ENCODE data around the gene ADGRL3. TPM values are rescaled to one million over a fixed set of nuclear protein-coding genes. Genes with fewer than 3 reads are reported as not detected.

ADGRL3 gene
- total RNA-seq, 4 donors from 2014 or later: 4.6 to 7.1 (median 6.3) TPM

DNA sequence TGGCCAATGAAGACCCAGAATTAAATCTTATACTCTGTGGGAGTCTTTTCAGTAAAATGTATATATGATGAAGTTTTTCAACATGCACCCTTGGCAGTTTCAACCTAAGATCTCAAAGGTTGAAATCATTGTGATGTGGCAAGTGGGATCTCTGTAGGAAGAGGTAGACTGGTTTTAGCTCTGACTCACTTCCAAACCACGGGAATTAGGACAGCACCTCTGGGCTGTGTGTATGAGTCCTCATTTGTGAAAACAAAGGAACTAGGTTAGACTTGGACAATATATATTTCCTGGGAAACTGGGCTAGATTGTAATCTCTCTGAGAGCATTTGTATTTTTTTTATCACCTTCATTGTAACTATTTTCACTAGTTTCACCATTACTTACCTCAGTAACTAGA is 333.0 kb downstream of the ADGRL3 start:
- intact Hi-C loops (cut with DNase I): no loop called here
- no peak for TF ChIP-seq POLR2A (IDR thresholded peaks at IDR 0.05; ENCODE audit: low read depth)
- TF ChIP-seq, protein P1, sequence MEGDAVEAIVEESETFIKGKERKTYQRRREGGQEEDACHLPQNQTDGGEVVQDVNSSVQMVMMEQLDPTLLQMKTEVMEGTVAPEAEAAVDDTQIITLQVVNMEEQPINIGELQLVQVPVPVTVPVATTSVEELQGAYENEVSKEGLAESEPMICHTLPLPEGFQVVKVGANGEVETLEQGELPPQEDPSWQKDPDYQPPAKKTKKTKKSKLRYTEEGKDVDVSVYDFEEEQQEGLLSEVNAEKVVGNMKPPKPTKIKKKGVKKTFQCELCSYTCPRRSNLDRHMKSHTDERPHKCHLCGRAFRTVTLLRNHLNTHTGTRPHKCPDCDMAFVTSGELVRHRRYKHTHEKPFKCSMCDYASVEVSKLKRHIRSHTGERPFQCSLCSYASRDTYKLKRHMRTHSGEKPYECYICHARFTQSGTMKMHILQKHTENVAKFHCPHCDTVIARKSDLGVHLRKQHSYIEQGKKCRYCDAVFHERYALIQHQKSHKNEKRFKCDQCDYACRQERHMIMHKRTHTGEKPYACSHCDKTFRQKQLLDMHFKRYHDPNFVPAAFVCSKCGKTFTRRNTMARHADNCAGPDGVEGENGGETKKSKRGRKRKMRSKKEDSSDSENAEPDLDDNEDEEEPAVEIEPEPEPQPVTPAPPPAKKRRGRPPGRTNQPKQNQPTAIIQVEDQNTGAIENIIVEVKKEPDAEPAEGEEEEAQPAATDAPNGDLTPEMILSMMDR (IDR thresholded peaks at IDR 0.05): no peak
- no peak for TF ChIP-seq EP300 (IDR thresholded peaks at IDR 0.05)
- no peak for TF ChIP-seq POLR2AphosphoS5 (IDR thresholded peaks at IDR 0.05)
- DNase-seq (ENCODE audit: extremely low spot score): no peak
- WGBS: 80% methylated on average over 1 of the region's 1 CpG
- Histone ChIP-seq H3K27me3 (no peaks in the 10 kb centered on the region), H3K27ac (replicated peaks in 1 of 4) (no peak overlapping the region), H3K36me3 (no peaks in the 10 kb centered on the region), H3K9me3 (peaks cover 0 to 7% (median 0%) of the 10 kb centered on the region in 4 donors), H3K4me1 (no peaks in the 10 kb centered on the region), H3K4me3 (no peak overlapping the region)

DNA sequence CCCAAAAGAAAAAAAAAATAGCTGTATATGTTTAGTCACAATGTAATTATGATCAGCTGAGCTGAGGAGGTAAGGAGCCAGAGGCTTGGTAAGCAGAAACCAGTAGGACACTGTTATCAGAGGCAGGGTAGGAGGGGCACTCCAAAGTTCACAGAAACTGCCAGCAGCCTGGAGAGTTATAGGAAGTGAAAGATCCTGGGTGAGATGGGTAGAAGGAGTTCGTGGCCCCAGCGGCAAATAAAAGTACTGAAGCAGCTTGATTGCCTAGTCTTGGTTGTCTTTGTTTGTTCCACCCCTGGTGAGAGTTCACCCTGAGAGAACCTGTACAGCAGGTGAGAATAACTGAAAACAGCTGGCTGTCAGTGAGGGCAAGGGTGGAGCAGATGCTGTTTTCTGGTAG is 340.8 kb downstream of the ADGRL3 start:
- H3K36me3 ChIP-seq: no peaks in the 10 kb centered on the region
- no peak for DNase-seq (ENCODE audit: extremely low spot score)
- no peak overlapping the region for H3K4me3 ChIP-seq
- WGBS: 72% methylated on average over 2 of the region's 2 CpGs
- H3K27ac ChIP-seq (replicated peaks in 1 of 4): no peak overlapping the region
- TF ChIP-seq EP300 (IDR thresholded peaks at IDR 0.05) (no peak), POLR2AphosphoS5 (IDR thresholded peaks at IDR 0.05) (no peak), POLR2A (IDR thresholded peaks at IDR 0.05; ENCODE audit: low read depth) (no peak)
- TF ChIP-seq, protein P1 (IDR thresholded peaks at IDR 0.05): no peak
- intact Hi-C loops (cut with DNase I): no loop called here
- no peaks in the 10 kb centered on the region for H3K9me3 ChIP-seq
- no peaks in the 10 kb centered on the region for H3K27me3 ChIP-seq
- no peaks in the 10 kb centered on the region for H3K4me1 ChIP-seq

DNA sequence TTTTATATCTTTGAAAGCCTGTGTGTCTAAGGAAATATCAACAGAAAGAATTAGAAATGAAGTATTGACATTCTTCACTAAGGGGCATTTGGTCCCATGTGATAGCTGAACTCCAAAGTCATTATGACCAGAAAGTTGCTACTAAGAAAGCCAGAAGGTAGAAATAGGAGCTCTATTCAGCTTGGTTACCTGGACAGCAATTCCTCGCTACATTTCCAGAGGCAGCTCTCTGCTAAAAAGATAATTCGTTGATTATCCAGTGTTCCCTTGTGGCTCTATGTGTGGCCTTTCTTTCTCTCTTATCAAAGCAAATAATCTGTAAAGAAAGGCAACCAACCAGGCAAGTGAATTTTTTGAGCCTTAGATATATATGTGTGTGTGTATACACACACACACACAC is 341.3 kb downstream of the ADGRL3 start:
- intact Hi-C loops (cut with DNase I): no loop called here
- WGBS: 91% methylated on average over 2 of the region's 2 CpGs
- no peak for DNase-seq (ENCODE audit: extremely low spot score)

DNA sequence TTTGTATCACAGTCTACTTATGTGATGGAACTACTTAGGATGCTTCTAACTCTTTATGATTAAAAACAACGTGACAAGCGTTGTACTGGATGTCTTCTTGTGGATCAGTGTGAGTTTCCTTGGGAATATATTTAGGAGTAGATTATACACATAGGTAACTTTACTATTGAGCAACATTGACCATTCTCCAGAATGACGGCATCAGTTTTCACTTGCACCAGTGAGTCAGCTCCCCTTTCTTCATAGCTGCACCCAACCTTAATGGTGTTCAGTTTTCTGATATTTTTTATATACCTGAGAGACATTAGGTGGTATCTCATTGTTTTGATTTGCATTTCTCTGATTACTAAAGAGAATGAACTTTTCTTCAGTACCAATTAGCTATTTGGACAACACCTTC is 343.9 kb downstream of the ADGRL3 start:
- no peak overlapping the region for H3K4me3 ChIP-seq
- H3K4me1 ChIP-seq: no peaks in the 10 kb centered on the region
- intact Hi-C loops (cut with DNase I): no loop called here
- H3K27me3 ChIP-seq: no peaks in the 10 kb centered on the region
- 86% methylated on average over 3 of the region's 3 CpGs for WGBS
- no peaks in the 10 kb centered on the region for H3K9me3 ChIP-seq
- TF ChIP-seq, protein P1 (IDR thresholded peaks at IDR 0.05): no peak
- TF ChIP-seq POLR2A (IDR thresholded peaks at IDR 0.05; ENCODE audit: low read depth) (no peak), EP300 (IDR thresholded peaks at IDR 0.05) (no peak), POLR2AphosphoS5 (IDR thresholded peaks at IDR 0.05) (no peak)
- no peaks in the 10 kb centered on the region for H3K36me3 ChIP-seq
- H3K27ac ChIP-seq (replicated peaks in 1 of 4): no peak overlapping the region
- DNase-seq (ENCODE audit: extremely low spot score): no peak

More for the DNA sequence above, 341.3 kb downstream of the ADGRL3 start:
- Histone ChIP-seq H3K4me1 (no peaks in the 10 kb centered on the region), H3K27ac (replicated peaks in 1 of 4) (no peak overlapping the region), H3K27me3 (no peaks in the 10 kb centered on the region), H3K4me3 (no peak overlapping the region), H3K9me3 (no peaks in the 10 kb centered on the region), H3K36me3 (no peaks in the 10 kb centered on the region)
- TF ChIP-seq EP300 (IDR thresholded peaks at IDR 0.05): no peak

DNA sequence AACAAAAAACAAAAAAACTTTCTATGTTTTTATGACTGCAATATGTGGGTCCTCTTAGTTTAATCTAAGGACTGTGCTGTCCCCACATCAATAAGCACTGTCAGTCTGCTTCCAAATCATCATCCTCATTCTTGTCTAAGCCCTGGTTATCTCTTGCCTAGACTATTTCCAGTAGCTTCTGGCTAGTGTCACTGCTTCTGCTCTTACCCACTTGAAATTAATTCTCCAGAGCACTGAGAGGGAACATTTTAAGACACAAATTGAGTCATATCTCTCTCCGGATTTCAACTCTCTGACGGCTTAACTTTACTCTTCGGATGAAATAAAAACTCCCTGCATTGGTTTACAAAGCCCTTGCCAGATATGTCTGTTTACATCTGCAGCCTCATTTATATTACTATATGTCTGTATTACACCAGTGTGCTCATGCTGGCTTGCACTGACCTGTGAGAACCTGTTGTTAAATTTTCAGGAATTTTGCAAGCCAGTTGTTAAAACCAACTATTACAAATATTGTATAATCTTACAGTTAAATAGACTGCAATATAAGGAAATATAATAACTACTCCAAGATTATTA is 345.9 kb downstream of the ADGRL3 start:
- no peak for TF ChIP-seq POLR2A (IDR thresholded peaks at IDR 0.05; ENCODE audit: low read depth)
- TF ChIP-seq, protein P1 (IDR thresholded peaks at IDR 0.05): no peak
- TF ChIP-seq POLR2AphosphoS5 (IDR thresholded peaks at IDR 0.05): no peak
- TF ChIP-seq EP300 (IDR thresholded peaks at IDR 0.05): no peak
- intact Hi-C loops (cut with DNase I): no loop called here
- Histone ChIP-seq H3K27ac (replicated peaks in 1 of 4) (no peak overlapping the region), H3K36me3 (no peaks in the 10 kb centered on the region), H3K27me3 (no peaks in the 10 kb centered on the region), H3K9me3 (no peaks in the 10 kb centered on the region), H3K4me3 (no peak overlapping the region), H3K4me1 (no peaks in the 10 kb centered on the region)
- DNase-seq (ENCODE audit: extremely low spot score): no peak
- 49% methylated on average over 3 of the region's 3 CpGs for WGBS

All from esophagus muscularis mucosa (tissue), 4 donors.